IPS DF 19.7 (cell line): ENCODE results near the gene SORBS2.

Experiments used
- DNase-seq: peaks from one replicate; pipeline ENCODE4 v3.0.0-alpha.2; 2013; ENCODE audit warnings: low read depth, low spot score

The SORBS2 gene

GRCh38 chr4:185638548-185639301 lies 173.3 kb downstream of the SORBS2 start:
- DNase-seq: no peak

- DNase-seq: no peak
Observed at GRCh38 chr4:185638093-185638492, 173.9 kb downstream of the SORBS2 start.

GRCh38 chr4:185637163-185637875 lies 174.7 kb downstream of the SORBS2 start:
- no peak for DNase-seq

GRCh38 chr4:185634066-185634652 lies 177.8 kb downstream of the SORBS2 start:
- no peak for DNase-seq

- no peak for DNase-seq
Observed at GRCh38 chr4:185626798-185627197, 185.2 kb downstream of the SORBS2 start.

- DNase-seq: no peak
Observed at GRCh38 chr4:185625503-185625902, 186.5 kb downstream of the SORBS2 start.

GRCh38 chr4:185624259-185624589 lies 187.8 kb downstream of the SORBS2 start:
- DNase-seq: no peak

GRCh38 chr4:185623444-185624258 lies 188.3 kb downstream of the SORBS2 start:
- no peak for DNase-seq

- DNase-seq: no peak
Observed at GRCh38 chr4:185608185-185608584, 203.8 kb downstream of the SORBS2 start.

GRCh38 chr4:185602397-185602796 lies 209.6 kb downstream of the SORBS2 start:
- DNase-seq: no peak

GRCh38 chr4:185600801-185601434 lies 211.1 kb downstream of the SORBS2 start:
- no peak for DNase-seq

- DNase-seq: no peak
Observed at GRCh38 chr4:185599553-185600243, 212.3 kb downstream of the SORBS2 start.

- DNase-seq: no peak
Observed at GRCh38 chr4:185598846-185599552, 213.0 kb downstream of the SORBS2 start.

GRCh38 chr4:185597532-185598188 lies 214.3 kb downstream of the SORBS2 start:
- DNase-seq: peak; percentile 42

- DNase-seq: no peak
Observed at GRCh38 chr4:185592845-185593488, 219.0 kb downstream of the SORBS2 start.

GRCh38 chr4:185592438-185592837 lies 219.6 kb downstream of the SORBS2 start:
- no peak for DNase-seq

GRCh38 chr4:185591679-185592141 lies 220.3 kb downstream of the SORBS2 start:
- no peak for DNase-seq

- no peak for DNase-seq
Observed at GRCh38 chr4:185590982-185591381, 221.0 kb downstream of the SORBS2 start.
